Neural progenitor cell (in vitro differentiated cells): ENCODE measurements around the gene HDAC5. TPM values are rescaled to one million over a fixed set of nuclear protein-coding genes. Genes with fewer than 3 reads are reported as not detected.

Experiments used
- DNase-seq: peaks from one replicate; pipeline ENCODE4 v3.0.0-alpha.2; 2016; ENCODE audit warnings: low spot score
- H2AFZ ChIP-seq: fragments of 200-600 bp; sonication (generic); replicated peaks from 2 replicates; pipeline ENCODE4 v1.6.1; 2016; ENCODE audit warnings: antibody characterized with exemption
- H3F3A ChIP-seq: fragments of 200-600 bp; sonication (generic); 2 replicates; pipeline ENCODE4 v1.6.1; 2016; ENCODE audit warnings: antibody characterized with exemption, low read depth
- H3K27ac ChIP-seq: fragments of 200-600 bp; sonication (generic); 2 replicates; pipeline ENCODE4 v1.5.1; 2016; ENCODE audit warnings: mild to moderate bottlenecking
- H3K27me3 ChIP-seq: fragments of 200-600 bp; sonication (generic); 2 replicates; pipeline ENCODE4 v1.6.1; 2016; ENCODE audit warnings: mild to moderate bottlenecking, moderate library complexity
- H3K36me3 ChIP-seq: fragments of 200-600 bp; sonication (generic); 2 replicates; pipeline ENCODE4 v1.5.1; 2016
- H3K4me1 ChIP-seq: fragments of 200-600 bp; sonication (generic); 2 replicates; pipeline ENCODE4 v1.6.1; 2016; ENCODE audit warnings: mixed run types
- H3K4me2 ChIP-seq: fragments of 200-600 bp; sonication (generic); 2 replicates; pipeline ENCODE4 v1.6.1; 2016
- H3K4me3 ChIP-seq: fragments of 200-600 bp; sonication (generic); 2 replicates; pipeline ENCODE4 v1.5.1; 2016
- H3K79me2 ChIP-seq: fragments of 200-600 bp; sonication (generic); 2 replicates; pipeline ENCODE4 v1.6.1; 2016; ENCODE audit warnings: low read depth
- H3K9ac ChIP-seq: fragments of 200-600 bp; sonication (generic); 2 replicates; pipeline ENCODE4 v1.6.1; 2016
- H3K9me3 ChIP-seq: fragments of 200-600 bp; sonication (generic); 2 replicates; pipeline ENCODE4 v1.5.1; 2016; ENCODE audit warnings: low read depth
- H4K20me1 ChIP-seq: fragments of 200-600 bp; sonication (generic); 2 replicates; pipeline ENCODE4 v1.6.1; 2016; ENCODE audit warnings: low read depth
- H3K27ac Mint-ChIP-seq: 3 replicates; pipeline ENCODE4 v1.8.0; 2021; ENCODE audit warnings: mixed read lengths
- H3K27me3 Mint-ChIP-seq: 2 replicates; pipeline ENCODE4 v1.8.0; 2022; ENCODE audit warnings: low read depth, mild to moderate bottlenecking, inconsistent platforms, moderate library complexity, mixed read lengths; ENCODE audit not compliant: insufficient read depth
- H3K36me3 Mint-ChIP-seq: 3 replicates; pipeline ENCODE4 v1.8.0; 2021; ENCODE audit warnings: mixed read lengths
- H3K4me1 Mint-ChIP-seq: 3 replicates; pipeline ENCODE4 v1.8.0; 2021; ENCODE audit warnings: mixed read lengths
- H3K4me3 Mint-ChIP-seq: 3 replicates; pipeline ENCODE4 v1.8.0; 2021; ENCODE audit warnings: mild to moderate bottlenecking, moderate library complexity, mixed read lengths
- H3K9me3 Mint-ChIP-seq: 3 replicates; pipeline ENCODE4 v1.8.0; 2020; ENCODE audit warnings: mixed read lengths
- EZH2 ChIP-seq: fragments of 200-600 bp; sonication (generic); IDR thresholded peaks from 2 replicates; pipeline ENCODE4 v1.6.1; 2017; ENCODE audit warnings: antibody characterized with exemption, mild to moderate bottlenecking, moderate library complexity
- EZH2phosphoT487 ChIP-seq: fragments of 200-600 bp; sonication (generic); IDR thresholded peaks from 2 replicates; pipeline ENCODE4 v1.6.1; 2017; ENCODE audit warnings: antibody characterized with exemption
- small RNA-seq: library from RNA; depleted of rRNA; stranded (forward); fragments of <200 nt; gene quantifications from one replicate; pipeline ENCODE3, GENCODE V24; 2015
- total RNA-seq: library from RNA; depleted of rRNA; stranded (reverse); fragments of >200 nt; gene quantifications from 2 replicates; pipeline ENCODE4 v1.2.3, GENCODE V29; 2015; ENCODE audit warnings: low replicate concordance
- TF ChIP-seq, protein P1 (sequence below): fragments of 200-600 bp; sonication (generic); IDR thresholded peaks from 2 replicates; pipeline ENCODE4 v1.5.1; 2017; ENCODE audit warnings: antibody characterized with exemption, mild to moderate bottlenecking

Gene HDAC5
- total RNA-seq, 1 donor from 2014 or later = 23.6 TPM

DNA sequence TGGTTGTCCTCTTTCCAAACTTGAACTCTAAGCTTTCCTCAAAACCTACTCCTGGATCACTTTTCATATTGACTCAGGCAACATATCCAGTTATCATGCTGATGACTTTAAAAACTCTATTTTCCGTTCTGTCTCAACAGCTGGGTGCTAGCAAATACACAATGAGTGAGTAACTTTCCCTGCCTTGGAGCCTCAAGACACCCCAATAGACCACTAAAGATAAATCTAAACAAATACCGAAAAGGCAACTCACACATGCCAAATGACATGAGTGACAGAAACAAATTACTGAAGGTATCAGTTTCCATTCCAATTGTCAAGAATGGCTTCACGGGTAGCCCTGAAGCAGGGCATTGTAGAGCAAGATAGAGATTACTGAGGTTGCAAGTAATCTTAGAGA lies 93.0 kb downstream of the HDAC5 start:
- H3K27ac Mint-ChIP-seq = no peak overlapping the region
- H3K4me1 Mint-ChIP-seq = no peaks in the 10 kb centered on the region
- H3F3A ChIP-seq = peaks cover 4% of the 10 kb centered on the region
- H3K9me3 ChIP-seq = no peaks in the 10 kb centered on the region
- H4K20me1 ChIP-seq = no peaks in the 10 kb centered on the region
- no peaks in the 10 kb centered on the region for H3K27me3 ChIP-seq
- no peak overlapping the region for H3K27ac ChIP-seq
- no peaks in the 10 kb centered on the region for H3K9me3 Mint-ChIP-seq
- H3K36me3 Mint-ChIP-seq = peaks cover 34% of the 10 kb centered on the region
- no peaks in the 10 kb centered on the region for H3K79me2 ChIP-seq
- no peak overlapping the region for H3K4me2 ChIP-seq
- H3K36me3 ChIP-seq = peaks cover 4% of the 10 kb centered on the region
- TF ChIP-seq EZH2phosphoT487 = no peak
- TF ChIP-seq EZH2 = no peak
- TF ChIP-seq, protein P1, sequence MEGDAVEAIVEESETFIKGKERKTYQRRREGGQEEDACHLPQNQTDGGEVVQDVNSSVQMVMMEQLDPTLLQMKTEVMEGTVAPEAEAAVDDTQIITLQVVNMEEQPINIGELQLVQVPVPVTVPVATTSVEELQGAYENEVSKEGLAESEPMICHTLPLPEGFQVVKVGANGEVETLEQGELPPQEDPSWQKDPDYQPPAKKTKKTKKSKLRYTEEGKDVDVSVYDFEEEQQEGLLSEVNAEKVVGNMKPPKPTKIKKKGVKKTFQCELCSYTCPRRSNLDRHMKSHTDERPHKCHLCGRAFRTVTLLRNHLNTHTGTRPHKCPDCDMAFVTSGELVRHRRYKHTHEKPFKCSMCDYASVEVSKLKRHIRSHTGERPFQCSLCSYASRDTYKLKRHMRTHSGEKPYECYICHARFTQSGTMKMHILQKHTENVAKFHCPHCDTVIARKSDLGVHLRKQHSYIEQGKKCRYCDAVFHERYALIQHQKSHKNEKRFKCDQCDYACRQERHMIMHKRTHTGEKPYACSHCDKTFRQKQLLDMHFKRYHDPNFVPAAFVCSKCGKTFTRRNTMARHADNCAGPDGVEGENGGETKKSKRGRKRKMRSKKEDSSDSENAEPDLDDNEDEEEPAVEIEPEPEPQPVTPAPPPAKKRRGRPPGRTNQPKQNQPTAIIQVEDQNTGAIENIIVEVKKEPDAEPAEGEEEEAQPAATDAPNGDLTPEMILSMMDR = no peak
- H3K27me3 Mint-ChIP-seq = no peaks in the 10 kb centered on the region
- DNase-seq = no peak
- no peaks in the 10 kb centered on the region for H3K4me1 ChIP-seq
- no peak overlapping the region for H3K9ac ChIP-seq
- no peak overlapping the region for H3K4me3 Mint-ChIP-seq
- H2AFZ ChIP-seq = no peak overlapping the region
- H3K4me3 ChIP-seq = no peak overlapping the region

DNA sequence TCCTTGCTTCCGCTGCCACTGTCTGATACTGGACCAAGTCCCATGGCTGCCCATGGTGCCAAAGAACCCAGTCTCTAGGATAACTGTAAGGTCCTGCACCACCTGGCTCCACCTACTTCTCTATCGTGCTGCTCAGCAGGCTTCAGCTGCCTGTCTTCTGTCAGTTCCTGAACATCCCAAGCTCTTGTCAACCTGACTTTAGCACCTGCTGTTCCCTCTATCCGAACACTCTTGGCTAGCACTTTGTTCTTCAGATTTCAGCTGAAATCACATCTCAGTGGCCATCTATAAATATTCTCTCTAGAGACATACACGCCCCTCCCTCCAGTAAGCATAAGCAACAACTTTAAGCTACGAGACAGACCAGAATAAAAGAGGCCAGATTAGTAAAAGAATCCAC lies 93.7 kb downstream of the HDAC5 start:
- no peaks in the 10 kb centered on the region for H3K27me3 Mint-ChIP-seq
- Histone ChIP-seq H3K27me3 (no peaks in the 10 kb centered on the region), H3K4me3 (no peak overlapping the region), H3K9ac (no peak overlapping the region), H3K4me1 (no peaks in the 10 kb centered on the region), H2AFZ (no peak overlapping the region), H3K4me2 (no peak overlapping the region), H3F3A (peaks cover 4% of the 10 kb centered on the region), H3K9me3 (no peaks in the 10 kb centered on the region), H4K20me1 (no peaks in the 10 kb centered on the region), H3K36me3 (peaks cover 4% of the 10 kb centered on the region), H3K79me2 (no peaks in the 10 kb centered on the region), H3K27ac (no peak overlapping the region)
- no peak overlapping the region for H3K4me3 Mint-ChIP-seq
- H3K4me1 Mint-ChIP-seq = no peaks in the 10 kb centered on the region
- H3K27ac Mint-ChIP-seq = no peak overlapping the region
- no peak for DNase-seq
- TF ChIP-seq, protein P1 = no peak
- TF ChIP-seq EZH2 = no peak
- no peaks in the 10 kb centered on the region for H3K9me3 Mint-ChIP-seq
- peaks cover 36% of the 10 kb centered on the region for H3K36me3 Mint-ChIP-seq

Small RNAs within 50 kb of the gene (small RNA-seq; reads per million reads assigned to genes)
- not detected for gene RNU6-131P

Other genes with a start within 250 kb of the HDAC5 start
- gene MPP2, start 216.1 kb downstream of the HDAC5 start, total RNA-seq = 7.8 and 24.5 TPM in 2 replicates
- gene PPY, start 181.2 kb downstream of the HDAC5 start, total RNA-seq = not detected in 2 replicates
- 0.40 TPM in 1 of 2 replicates, not detected in the other for gene PYY, start 169.7 kb downstream of the HDAC5 start, total RNA-seq
- gene NAGS, start 119.0 kb downstream of the HDAC5 start, total RNA-seq = 1.8 and 2.2 TPM in 2 replicates
- gene TMEM101, start 108.7 kb downstream of the HDAC5 start, total RNA-seq = 33.8 and 55.9 TPM in 2 replicates
- gene LSM12, start 57.0 kb downstream of the HDAC5 start, total RNA-seq = 69.6 and 76.7 TPM in 2 replicates
- 16.6 and 55.1 TPM in 2 replicates for gene G6PC3, start 52.9 kb downstream of the HDAC5 start, total RNA-seq
- gene HROB, start 18.3 kb upstream of the HDAC5 start, total RNA-seq = 6.5 and 11.0 TPM in 2 replicates
- gene ASB16, start 47.1 kb upstream of the HDAC5 start, total RNA-seq = not detected in 2 replicates
- gene TMUB2, start 63.3 kb upstream of the HDAC5 start, total RNA-seq = 16.6 and 26.3 TPM in 2 replicates
- gene ATXN7L3, start 76.2 kb upstream of the HDAC5 start, total RNA-seq = 38.9 and 73.6 TPM in 2 replicates
- 23.7 and 32.9 TPM in 2 replicates for gene UBTF, start 96.0 kb upstream of the HDAC5 start, total RNA-seq
- not detected in 2 replicates for gene SLC4A1, start 144.5 kb upstream of the HDAC5 start, total RNA-seq
- 0.09 and 0.58 TPM in 2 replicates for gene RUNDC3A, start 185.0 kb upstream of the HDAC5 start, total RNA-seq
- gene SLC25A39, start 201.2 kb upstream of the HDAC5 start, total RNA-seq = 61.2 and 146 TPM in 2 replicates
- gene GRN, start 221.7 kb upstream of the HDAC5 start, total RNA-seq = 28.2 and 98.6 TPM in 2 replicates
- 18.1 and 68.1 TPM in 2 replicates for gene FAM171A2, start 240.2 kb upstream of the HDAC5 start, total RNA-seq